Measurements from ENCODE around the gene PEX7. TPM values are rescaled to one million over a fixed set of nuclear protein-coding genes. Genes with fewer than 3 reads are reported as not detected.
A peak's percentile ranks its signal among the peaks of the same experiment; 100 is the strongest.

Gene PEX7
- total and polyA plus RNA-seq, 10 of the 15 experiments (the other 5 are each of a cell fraction or from before 2014, with no cell fraction given): 0.58 to 12.4 (median 8.8) TPM

DNA sequence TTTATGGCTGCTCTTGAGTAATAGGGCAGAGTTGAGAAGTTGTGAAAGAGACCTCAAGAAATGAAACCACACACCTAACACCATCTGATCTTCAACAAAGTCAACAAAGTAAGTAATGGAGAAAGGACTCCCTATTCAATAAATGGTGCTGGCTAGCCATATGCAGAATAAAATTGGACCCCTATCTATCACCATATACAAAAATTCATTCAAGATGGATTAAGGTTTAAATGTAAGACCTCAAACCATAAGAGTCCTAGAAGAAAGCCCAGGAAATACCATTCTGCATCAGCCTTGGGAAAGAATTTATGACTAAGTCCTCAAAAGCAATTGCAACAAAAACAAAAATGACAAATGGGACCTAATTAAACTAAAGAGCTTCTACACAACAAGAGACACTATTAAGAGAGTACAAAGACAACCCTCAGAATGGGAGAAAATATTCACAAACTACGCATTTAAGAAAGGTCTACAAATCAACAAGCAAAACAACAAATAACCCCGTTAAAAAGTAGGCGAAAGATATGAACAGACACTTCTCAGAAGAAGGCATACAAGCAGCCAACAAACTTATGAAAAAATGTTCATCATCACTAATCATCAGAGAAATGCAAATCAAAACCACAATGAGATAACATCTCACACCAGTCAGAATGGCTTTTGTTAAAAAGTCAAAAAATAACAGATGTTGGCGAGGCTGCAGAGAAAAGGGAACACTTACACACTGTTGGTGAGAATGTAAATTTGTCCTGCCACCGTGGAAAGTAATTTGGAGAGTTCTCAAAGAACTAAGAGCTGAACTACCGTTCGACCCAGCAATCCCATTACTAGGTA lies 34.1 kb upstream of the PEX7 start (continued):
- TF ChIP-seq MLLT1 (IDR thresholded peaks at IDR 0.05) (peak; percentile 89), TCF12 (IDR thresholded peaks at IDR 0.05; ENCODE audit: low read depth, low read length) (no peak), YY1 (IDR thresholded peaks at IDR 0.05; ENCODE audit: low read depth, low read length) (no peak), RELA (IDR thresholded peaks at IDR 0.05; ENCODE audit: borderline replicate concordance, partially characterized antibody) (no peak), JUND (IDR thresholded peaks at IDR 0.05; ENCODE audit: low read depth, low read length) (no peak), MTA2 (IDR thresholded peaks at IDR 0.05; ENCODE audit: low read depth) (peak; percentile 75), POU2F2 (IDR thresholded peaks at IDR 0.05; ENCODE audit: borderline replicate concordance, low read depth, low read length) (peak; percentile 68; the same call in 1 of the 3 replicates), CHD1 (IDR thresholded peaks at IDR 0.05; ENCODE audit: low read depth, low read length) (no peak), CHD2 (IDR thresholded peaks at IDR 0.05; ENCODE audit: borderline replicate concordance, low read depth, low read length) (no peak), ZBED1 (IDR thresholded peaks at IDR 0.05; ENCODE audit: borderline replicate concordance) (no peak), MEF2A (IDR thresholded peaks at IDR 0.05; ENCODE audit: insufficient read depth, low read depth, low read length) (no peak), CTCF (IDR thresholded peaks at IDR 0.05 in 2 of 3, conservative IDR thresholded peaks at IDR 0.05 in 1 of 3; ENCODE audit: control insufficient read depth in 2 of 3, extremely low read depth in 1 of 3, insufficient read depth in 1 of 3, low read depth in 3 of 3, low read length in 3 of 3) (no peak), MYB (IDR thresholded peaks at IDR 0.05; ENCODE audit: borderline replicate concordance, low read depth, low read length) (no peak), RAD51 (IDR thresholded peaks at IDR 0.05) (peak; percentile 19; the same call in 1 of the 2 replicates), BMI1 (IDR thresholded peaks at IDR 0.05; ENCODE audit: borderline replicate concordance) (peak; percentile 25; the same call in 1 of the 2 replicates), ZNF217 (IDR thresholded peaks at IDR 0.05) (no peak), E2F8 (IDR thresholded peaks at IDR 0.05; ENCODE audit: low read depth, partially characterized antibody) (peak; percentile 36), CEBPZ (IDR thresholded peaks at IDR 0.05; ENCODE audit: low read depth, low read length) (no peak), JUNB (IDR thresholded peaks at IDR 0.05) (no peak; the same call in 1 of the 2 replicates), IKZF1 (conservative IDR thresholded peaks at IDR 0.05) (peak; percentile 34; the same call in 1 of the 2 replicates), TCF3 (IDR thresholded peaks at IDR 0.05; ENCODE audit: borderline replicate concordance, insufficient read depth, low read depth, low read length) (no peak)
